HL-60 (cell line): ENCODE data around the gene UNC93A.

ENCODE experiments used
- DNase-seq, 2 experiments: peaks; one replicate each; pipeline ENCODE4 v3.0.0-alpha.2; 2010 to 2020; ENCODE audit warnings: low read depth in 1 of 2, low spot score in 1 of 2
- H3K27ac ChIP-seq: fragments of 250-450 bp; sonication (Bioruptor Pico); replicated peaks from 2 replicates; pipeline ENCODE4 v1.5.1; 2020; ENCODE audit warnings: mild to moderate bottlenecking, moderate library complexity
- H3K27me3 ChIP-seq: fragments of 250-450 bp; sonication (Bioruptor Pico); 2 replicates; pipeline ENCODE4 v1.5.1; 2021; ENCODE audit warnings: mild to moderate bottlenecking, moderate library complexity; ENCODE audit not compliant: insufficient read depth, poor library complexity, severe bottlenecking
- H3K4me3 ChIP-seq: replicated peaks from 2 replicates; pipeline ENCODE4 v1.5.1; 2011; ENCODE audit warnings: mild to moderate bottlenecking, control low read depth, low read length; ENCODE audit not compliant: insufficient read depth
- CTCF ChIP-seq: IDR thresholded peaks from one replicate; pipeline ENCODE4 v1.5.1; 2011; ENCODE audit warnings: low read length, control low read depth, inconsistent platforms; ENCODE audit not compliant: insufficient read depth
- GABPA ChIP-seq: IDR thresholded peaks from 2 replicates; pipeline ENCODE4 v1.6.1; 2012; ENCODE audit warnings: low read depth
- POLR2AphosphoS5 ChIP-seq: IDR thresholded peaks from 2 replicates; pipeline ENCODE4 v1.6.1; 2012; ENCODE audit warnings: low read depth
- REST ChIP-seq: IDR thresholded peaks from 2 replicates; pipeline ENCODE4 v1.6.1; 2012; ENCODE audit warnings: low read depth; ENCODE audit not compliant: insufficient replicate concordance
- SPI1 ChIP-seq: IDR thresholded peaks from 2 replicates; pipeline ENCODE4 v1.6.1; 2012; ENCODE audit warnings: low read depth, mild to moderate bottlenecking, borderline replicate concordance

Gene UNC93A

GRCh38 chr6:167331565-167331964 lies 40.5 kb downstream of the UNC93A start:
- H3K27me3 ChIP-seq: no peaks in the 10 kb centered on the region
- TF ChIP-seq SPI1 (no peak), POLR2AphosphoS5 (no peak), GABPA (no peak), CTCF (no peak), REST (no peak)
- H3K27ac ChIP-seq: no peak overlapping the region
- no peak for DNase-seq
- H3K4me3 ChIP-seq: no peak overlapping the region

GRCh38 chr6:167336844-167337630 lies 45.9 kb downstream of the UNC93A start:
- no peak for TF ChIP-seq REST
- TF ChIP-seq SPI1: no peak
- no peak for TF ChIP-seq POLR2AphosphoS5
- no peak for TF ChIP-seq CTCF
- TF ChIP-seq GABPA: no peak
- Histone ChIP-seq H3K27me3 (no peaks in the 10 kb centered on the region), H3K4me3 (no peak overlapping the region), H3K27ac (no peak overlapping the region)
- DNase-seq: no peak

- no peaks in the 10 kb centered on the region for H3K27me3 ChIP-seq
Measured at GRCh38 chr6:167337675-167338449, 46.7 kb downstream of the UNC93A start.

More at GRCh38 chr6:167337675-167338449, 46.7 kb downstream of the UNC93A start:
- Histone ChIP-seq H3K4me3 (no peak overlapping the region), H3K27ac (no peak overlapping the region)
- TF ChIP-seq SPI1 (no peak), REST (no peak), GABPA (no peak), POLR2AphosphoS5 (no peak), CTCF (no peak)
- no peak for DNase-seq
